C4-2B (cell line): ENCODE data around the gene PHLDB3.

ENCODE experiments used
- H3K27ac ChIP-seq: fragments of 450-650 bp; 2 replicates; pipeline ENCODE4 v1.5.1; 2017
- CTCF ChIP-seq: fragments of 450-650 bp; conservative IDR thresholded peaks from 2 replicates; pipeline ENCODE4 v1.5.1; 2017; ENCODE audit warnings: mild to moderate bottlenecking
- ZFX ChIP-seq: fragments of 450-650 bp; IDR thresholded peaks from 2 replicates; pipeline ENCODE4 v1.6.1; 2017

Gene PHLDB3

DNA sequence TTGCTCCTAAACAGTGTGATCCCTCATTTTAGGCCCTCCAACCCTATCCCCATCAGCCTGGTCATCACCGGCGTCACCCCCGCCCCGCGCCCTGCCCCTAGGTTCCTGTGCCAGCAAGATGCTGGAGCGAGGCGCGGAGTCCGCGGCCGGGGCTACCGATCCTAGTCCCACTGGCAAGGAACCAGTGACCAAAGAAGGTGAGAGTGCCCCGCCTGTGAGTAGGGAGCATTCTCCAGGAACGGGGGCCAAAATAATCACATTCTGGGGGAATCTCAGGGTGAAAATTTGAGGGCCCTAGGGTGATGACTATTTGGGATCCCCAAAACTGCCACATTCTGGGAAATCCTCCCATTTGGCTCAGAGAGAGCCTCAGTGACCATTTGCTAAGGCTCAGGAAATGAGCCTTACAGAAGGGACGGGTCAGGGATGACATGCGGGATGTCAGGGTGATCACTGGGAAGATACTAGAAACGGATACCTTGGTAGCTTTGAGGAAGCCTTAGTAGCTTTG, 29.8 kb upstream of the PHLDB3 start:
- no peak for TF ChIP-seq CTCF
- no peak for TF ChIP-seq ZFX
- no peak overlapping the region for H3K27ac ChIP-seq

GRCh38 chr19:43533546-43534304, 29.2 kb upstream of the PHLDB3 start:
- H3K27ac ChIP-seq: peak overlapping the region; percentile 86
- no peak for TF ChIP-seq ZFX
- no peak for TF ChIP-seq CTCF

GRCh38 chr19:43532962-43533545, 28.5 kb upstream of the PHLDB3 start, which contains the start of gene ZNF575:
Gene ZNF575 (plus strand): TSS chr19:43533188. CDS start chr19:43534423, 1,235 bp downstream.
- no peak for TF ChIP-seq ZFX
- no peak for TF ChIP-seq CTCF
- peak within 1 kb of the TSS; percentile 86 for H3K27ac ChIP-seq

DNA sequence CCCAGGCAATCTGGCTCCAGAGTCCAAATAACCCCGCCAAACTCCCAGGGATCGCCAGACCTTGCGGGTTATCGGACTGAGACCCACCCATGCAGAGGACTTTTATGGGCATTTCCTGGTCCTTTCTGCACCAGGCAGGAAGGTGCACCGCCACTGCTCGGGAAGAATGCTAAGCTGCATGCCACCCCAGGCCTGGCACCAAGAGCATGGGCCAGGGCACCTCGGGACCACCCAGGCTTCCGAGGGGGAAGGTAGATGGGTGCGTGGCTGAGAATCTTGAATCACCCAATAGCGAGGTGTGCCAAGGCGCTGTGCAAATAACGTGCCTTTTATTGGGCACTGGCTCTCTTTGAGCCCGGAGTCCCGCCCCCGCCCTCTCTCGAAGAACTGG, 28.0 kb upstream of the PHLDB3 start:
- no peak for TF ChIP-seq ZFX
- TF ChIP-seq CTCF: no peak
- H3K27ac ChIP-seq: peak overlapping the region; percentile 86

DNA sequence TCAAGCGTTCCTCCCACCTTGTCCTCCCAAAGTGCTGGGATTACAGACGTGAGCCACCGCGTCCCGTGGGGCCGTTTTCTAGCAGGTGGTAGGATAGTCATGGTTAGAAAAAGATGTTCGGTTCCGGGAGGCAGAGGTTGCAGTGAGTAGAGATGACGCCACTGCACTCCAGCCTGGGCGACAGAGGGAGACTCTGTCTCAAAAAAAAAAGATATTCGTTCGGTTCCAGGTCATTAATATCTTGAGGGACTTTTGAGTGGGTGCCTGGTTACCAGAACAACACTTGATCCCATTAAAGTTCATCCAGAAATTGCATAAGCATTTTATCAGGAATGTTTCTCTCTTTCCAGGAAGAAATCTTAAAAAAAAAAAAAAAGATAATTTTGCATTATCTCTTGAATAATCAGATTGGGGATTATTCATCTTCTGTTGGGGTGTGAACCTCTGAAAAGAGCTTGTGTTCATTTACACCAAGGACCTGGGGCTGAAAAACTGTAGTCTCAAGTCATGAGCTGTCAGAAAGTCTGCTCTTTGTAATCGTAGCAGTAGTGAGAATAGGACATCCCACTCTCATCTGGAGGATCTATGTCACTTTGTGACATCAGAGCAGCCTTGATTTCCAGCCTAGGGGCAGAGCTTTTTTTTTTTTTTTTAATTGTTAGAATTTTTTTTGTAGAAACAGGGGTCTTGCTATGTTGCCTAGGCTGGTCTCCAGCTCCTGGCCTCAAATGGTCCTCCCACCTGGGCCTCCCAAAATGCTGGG, 23.5 kb upstream of the PHLDB3 start:
- TF ChIP-seq CTCF (no peak), ZFX (no peak)
- no peak overlapping the region for H3K27ac ChIP-seq

DNA sequence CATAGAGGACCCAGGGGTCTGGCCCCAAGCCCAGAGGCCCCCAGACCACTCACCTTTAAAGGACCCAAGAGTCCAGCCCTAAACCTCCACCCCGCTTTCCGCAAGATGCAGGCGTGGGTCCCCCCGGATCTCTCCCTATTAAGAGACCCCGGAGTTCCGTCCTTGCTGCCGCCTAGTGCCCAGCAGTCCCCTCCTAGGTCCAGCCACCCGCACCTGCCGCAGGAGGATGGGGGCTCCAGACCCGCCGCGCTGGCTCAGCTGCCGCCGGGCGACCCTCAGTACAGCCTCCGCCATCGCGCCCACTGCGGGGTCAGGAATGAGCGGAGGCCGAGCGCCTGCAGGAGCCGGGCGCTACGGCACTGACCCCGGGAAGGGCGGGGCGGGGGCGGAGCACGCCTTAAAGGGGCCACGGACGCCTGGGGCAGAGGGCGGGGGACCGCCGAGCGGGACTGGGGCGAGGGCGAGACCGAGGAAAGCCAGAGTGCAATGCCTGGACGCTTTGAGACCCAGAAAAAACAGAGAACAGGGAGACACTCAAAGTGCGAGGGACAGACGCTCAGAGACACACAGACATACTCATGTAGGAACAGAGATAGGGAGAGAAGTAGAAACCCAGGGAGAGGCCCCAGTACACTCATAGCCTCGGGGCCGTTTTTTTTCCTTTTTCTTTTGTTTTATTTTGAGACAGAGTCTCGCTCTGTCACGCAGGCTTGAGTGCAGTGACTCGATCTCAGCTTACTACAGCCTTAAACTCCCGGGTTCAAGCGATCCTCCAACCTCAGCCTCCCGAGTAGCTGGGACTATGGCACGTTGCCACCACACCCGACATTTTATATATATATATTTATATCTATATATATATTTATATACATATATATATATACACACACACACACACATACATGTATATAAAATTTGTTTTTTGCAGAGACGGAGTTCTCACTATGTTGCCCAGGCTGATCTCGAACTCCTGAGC, 22.6 kb upstream of the PHLDB3 start, which contains the start of gene ETHE1:
TSS of gene ETHE1 (minus strand) at position 318 of the 976 bp plus-strand sequence. CDS start at position 294, 24 bp downstream.
- H3K27ac ChIP-seq: peak within 1 kb of the TSS; percentile 50
- no peak for TF ChIP-seq CTCF
- no peak for TF ChIP-seq ZFX
